Jurkat, Clone E6-1 (cell line): ENCODE measurements around the gene BCAS4. TPM values are rescaled to one million over a fixed set of nuclear protein-coding genes. Genes with fewer than 3 reads are reported as not detected.
A peak's percentile ranks its signal among the peaks of the same experiment; 100 is the strongest.
"Not testable (repeated sequence)": the region's sequence is repeated elsewhere in the genome, so short reads cannot be mapped to it uniquely, and the experiment has no call there.

Source experiments
- DNase-seq: peaks from one replicate; pipeline ENCODE4 v3.0.0-alpha.2; 2011; ENCODE audit warnings: low read depth, low spot score
- H3K4me3 ChIP-seq: 2 replicates; pipeline ENCODE4 v1.5.1; 2011; ENCODE audit warnings: mild to moderate bottlenecking, low read length, control low read depth, moderate library complexity
- polyA plus RNA-seq: library from polyadenylated mRNA; unstranded; fragments of >200 nt; gene quantifications from one replicate; pipeline ENCODE4 v1.2.1, GENCODE V29; 2012; ENCODE audit warnings: missing spikeins; ENCODE audit not compliant: insufficient read length, insufficient read depth

BCAS4 gene
- polyA plus RNA-seq: 19.5 TPM

- peak; percentile 55 for DNase-seq
- H3K4me3 ChIP-seq: peak within 1 kb of the TSS; percentile 60
Measured at GRCh38 chr20:50794846-50795634, at the start of gene BCAS4. BCAS4 (plus strand) TSS chr20:50795061; CDS start chr20:50795084, 23 bp downstream.

DNA sequence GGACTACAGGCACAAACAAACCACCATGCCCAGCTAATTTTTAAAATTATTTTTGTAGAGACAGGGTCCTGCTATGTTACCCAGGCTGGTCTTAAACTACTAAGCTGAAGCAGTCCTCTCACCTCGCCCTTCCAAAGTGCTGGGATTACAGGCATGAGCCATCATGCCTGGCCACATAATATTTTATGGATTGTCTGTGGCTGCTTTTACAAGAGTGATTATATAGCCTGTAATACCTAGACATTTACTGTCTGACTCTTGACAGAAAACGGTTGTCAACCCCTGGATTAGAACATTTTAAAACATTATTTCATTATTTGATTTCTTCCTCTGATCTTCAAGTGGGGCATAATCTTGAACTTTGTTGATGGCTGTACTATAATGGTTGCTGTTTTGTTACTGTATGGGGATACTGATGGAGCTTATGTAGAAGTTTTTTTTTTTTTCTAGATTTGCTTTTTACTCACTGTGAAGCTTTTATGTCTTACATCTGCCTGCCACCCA, 49.2 kb upstream of the BCAS4 start:
- no peak for DNase-seq
- H3K4me3 ChIP-seq: no peak overlapping the region

GRCh38 chr20:50746138-50746940, 48.5 kb upstream of the BCAS4 start:
- DNase-seq: no peak
- H3K4me3 ChIP-seq: no peak overlapping the region

DNA sequence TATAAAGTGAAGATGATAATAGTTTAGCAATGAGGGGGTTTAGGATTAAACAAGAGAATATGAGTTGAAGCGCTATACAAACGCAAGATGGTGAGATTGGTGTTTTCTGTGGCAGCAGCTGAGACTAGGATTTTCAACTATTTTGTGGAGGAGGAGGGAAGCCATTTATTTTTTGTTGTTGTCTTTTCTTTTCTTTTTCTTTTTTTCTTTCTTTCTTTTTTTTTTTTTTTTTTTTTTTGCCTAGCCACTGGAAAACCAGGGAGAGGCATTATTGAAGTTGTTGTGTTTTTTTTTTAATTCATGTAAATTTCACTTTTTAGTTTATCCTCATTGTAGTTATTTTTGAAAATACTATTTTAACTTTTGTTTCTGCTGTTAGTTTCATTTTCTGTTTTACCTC, 47.6 kb upstream of the BCAS4 start:
- no peak for DNase-seq
- H3K4me3 ChIP-seq: no peak overlapping the region

DNA sequence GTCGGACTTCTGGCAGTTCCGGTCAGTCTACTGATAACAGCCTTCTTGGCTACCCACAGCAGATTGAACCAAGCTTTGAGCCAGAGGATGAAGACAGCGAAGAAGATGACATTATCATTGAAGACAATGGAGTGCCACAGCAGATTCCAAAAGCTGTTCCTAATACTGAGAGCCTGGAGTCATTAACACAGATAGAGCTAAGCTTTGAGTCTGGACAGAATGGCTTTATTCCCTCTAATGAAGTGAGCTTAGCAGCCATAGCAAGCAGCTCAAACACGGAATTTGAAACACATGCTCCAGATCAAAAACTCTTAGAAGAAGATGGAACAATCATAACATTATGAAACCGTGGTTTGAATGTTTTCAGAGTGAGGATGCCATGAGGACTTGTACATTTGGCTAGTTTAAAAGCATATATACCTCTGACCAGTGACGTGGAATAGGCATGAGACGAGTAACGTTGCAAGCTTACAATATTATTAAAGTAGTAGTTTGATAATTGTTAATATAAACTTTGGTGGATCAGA, 44.7 kb upstream of the BCAS4 start:
- no peak overlapping the region for H3K4me3 ChIP-seq
- DNase-seq: no peak

DNA sequence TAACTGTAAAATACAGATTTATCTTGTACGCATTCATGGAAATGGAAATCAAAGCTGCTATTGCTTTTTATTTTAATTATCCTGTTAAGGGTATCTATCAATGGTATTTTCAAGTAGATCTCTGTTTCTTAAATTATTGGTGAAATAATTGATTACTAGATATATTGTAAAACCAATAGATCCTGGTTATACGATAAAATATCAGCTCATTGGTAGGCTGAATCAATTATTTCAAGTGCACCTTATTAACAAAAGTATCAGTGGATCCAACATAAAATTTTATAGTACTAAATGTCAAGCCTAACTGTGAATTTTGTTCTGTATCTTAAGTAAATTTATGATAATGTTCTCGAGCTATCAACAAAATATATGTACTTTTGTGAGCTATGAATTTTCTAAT, 41.7 kb upstream of the BCAS4 start:
- DNase-seq: no peak

GRCh38 chr20:50754420-50754819, 40.4 kb upstream of the BCAS4 start:
- no peak overlapping the region for H3K4me3 ChIP-seq
- no peak for DNase-seq

More for the DNA sequence above, 41.7 kb upstream of the BCAS4 start:
- no peak overlapping the region for H3K4me3 ChIP-seq

- no peak for DNase-seq
- no peak overlapping the region for H3K4me3 ChIP-seq
Measured at GRCh38 chr20:50756447-50756846, 38.4 kb upstream of the BCAS4 start.

GRCh38 chr20:50758469-50758868, 36.4 kb upstream of the BCAS4 start:
- no peak for DNase-seq
- H3K4me3 ChIP-seq: no peak overlapping the region

- no peak for DNase-seq
- no peak overlapping the region for H3K4me3 ChIP-seq
Measured at GRCh38 chr20:50758992-50759391, 35.9 kb upstream of the BCAS4 start.

DNA sequence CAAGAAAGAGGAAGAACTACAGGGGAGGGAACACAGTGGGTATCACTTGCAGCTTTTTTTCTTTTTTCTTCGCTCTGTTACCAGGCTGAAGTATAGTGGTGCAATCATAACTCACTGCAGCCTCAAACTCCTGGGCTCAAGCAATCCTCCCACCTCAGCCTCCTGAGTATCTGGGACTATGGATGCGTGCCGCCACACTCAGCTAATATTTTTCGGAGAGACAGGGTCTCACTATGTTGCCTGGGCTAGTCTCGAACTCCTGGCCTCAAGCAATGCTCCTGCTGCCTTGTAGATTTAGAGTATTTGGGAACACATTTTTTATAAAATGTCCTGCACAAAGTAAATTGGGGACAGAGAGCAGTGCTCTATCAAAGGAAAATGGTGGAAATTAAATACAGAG, 35.2 kb upstream of the BCAS4 start:
- no peak for DNase-seq
- H3K4me3 ChIP-seq: no peak overlapping the region

DNA sequence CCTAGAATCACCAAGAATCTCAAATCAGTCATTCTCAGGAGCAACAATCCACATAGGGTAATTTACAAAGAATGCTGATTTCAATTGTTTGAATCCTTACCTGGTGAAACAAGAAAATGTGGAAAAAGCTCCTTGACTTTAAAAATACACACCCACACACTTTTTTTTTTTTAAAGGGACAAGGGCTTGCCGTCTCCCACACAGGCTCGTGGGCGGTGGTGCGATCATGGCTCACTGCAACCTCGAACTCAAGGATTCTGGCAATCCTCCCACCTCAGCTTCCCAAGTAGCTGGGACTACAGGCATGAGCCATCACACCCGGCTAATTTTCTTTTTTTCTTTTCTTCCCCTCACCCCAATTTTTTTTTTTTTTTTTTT, 32.8 kb upstream of the BCAS4 start:
- no peak overlapping the region for H3K4me3 ChIP-seq
- DNase-seq: no peak

DNA sequence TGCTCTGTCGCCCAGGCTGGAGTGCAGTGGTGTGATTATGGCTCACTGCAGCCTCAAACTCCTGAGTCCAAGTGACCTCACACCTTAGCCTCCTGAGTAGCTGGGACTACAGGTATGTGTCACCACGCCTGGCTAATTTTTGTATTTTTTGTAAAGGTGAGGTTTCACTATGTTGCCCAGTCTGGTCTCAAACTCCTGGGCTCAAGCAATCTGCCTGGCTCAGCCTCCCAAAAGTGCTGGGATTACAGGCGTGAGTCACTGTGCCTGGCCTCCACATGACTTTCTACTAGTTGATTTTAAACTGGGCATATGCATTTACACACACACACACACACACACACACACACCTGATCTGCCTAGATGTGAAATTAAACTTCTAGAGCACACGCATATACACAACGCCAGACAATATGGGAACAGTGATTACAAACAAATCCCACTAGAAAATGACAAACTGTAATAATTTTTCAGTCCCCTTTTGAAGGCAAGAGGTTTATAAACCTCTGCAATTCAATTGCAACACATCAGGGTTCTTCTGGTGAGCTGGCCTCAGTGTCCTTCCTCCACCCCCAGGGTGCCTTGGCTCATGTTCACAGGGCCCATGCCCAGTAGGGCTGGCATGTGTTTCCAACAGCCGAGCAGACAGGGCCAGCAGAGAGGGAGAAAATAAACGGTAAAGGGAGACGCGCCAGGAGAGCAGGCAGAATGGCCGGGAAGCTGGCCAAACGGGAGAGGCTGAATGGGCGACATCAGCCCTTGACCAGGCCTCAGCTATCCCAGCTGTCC, 32.2 kb upstream of the BCAS4 start:
- no peak overlapping the region for H3K4me3 ChIP-seq
- no peak for DNase-seq

DNA sequence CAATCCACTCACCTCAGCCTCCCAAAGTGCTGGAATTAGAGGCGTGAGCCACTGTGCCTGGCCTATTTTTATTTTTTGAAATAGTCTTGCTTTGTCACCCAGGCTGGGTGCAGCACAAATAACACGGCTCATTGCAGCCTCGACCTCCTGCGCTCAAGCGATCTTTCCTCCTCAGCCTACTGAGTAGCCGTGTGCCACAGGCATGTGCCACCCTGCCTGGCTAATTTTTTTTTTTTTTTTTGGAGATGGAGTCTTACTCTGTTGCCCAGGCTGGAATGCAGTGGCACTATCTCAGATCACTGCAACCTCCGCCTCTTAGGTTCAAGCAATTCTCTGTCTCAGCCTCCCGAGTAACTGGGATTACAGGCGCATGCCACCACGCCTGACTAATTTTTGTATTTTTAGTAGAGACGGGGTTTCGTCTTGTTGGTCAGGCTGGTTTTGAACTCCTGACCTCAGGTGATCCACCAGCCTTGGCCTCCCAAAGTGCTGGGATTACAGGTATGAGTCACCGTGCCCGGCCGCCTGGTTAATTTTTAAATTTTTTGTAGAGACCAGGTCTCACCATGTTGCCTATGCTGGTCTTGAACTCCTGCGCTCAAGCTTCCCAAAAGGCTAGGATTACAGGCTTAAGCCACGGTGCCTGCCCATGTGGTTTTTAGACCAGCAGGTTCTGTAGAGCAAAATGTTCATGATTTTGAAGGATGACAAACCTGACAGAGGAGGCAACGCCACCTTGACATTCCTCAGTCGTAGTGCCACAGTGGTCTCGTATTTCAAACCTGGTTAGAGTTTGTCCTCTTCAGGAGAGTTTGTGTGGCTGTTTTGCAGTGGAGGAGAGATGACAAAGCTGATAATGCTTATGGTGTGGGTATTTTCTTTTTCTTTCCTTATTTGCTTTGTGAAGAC, 31.1 kb upstream of the BCAS4 start:
- not testable (repeated sequence) for H3K4me3 ChIP-seq, DNase-seq

DNA sequence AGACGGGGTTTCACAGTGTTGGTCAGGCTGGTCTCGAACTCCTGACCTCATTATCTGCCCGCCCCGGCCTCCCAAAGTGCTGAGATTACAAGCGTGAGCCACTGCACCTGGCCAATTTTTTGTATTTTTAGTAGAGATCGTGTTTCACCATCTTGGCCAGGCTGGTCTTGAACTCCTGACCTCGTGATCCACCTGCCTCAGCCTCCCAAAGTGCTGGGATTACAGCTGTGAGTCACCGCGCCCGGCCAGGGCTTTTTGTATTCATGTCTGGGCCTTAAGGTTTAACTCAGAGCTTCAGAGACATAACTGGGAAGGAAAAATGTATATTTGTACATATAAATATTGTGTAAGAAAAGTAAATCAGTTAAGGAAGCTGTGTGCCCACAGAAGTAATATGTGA, 29.6 kb upstream of the BCAS4 start:
- not testable (repeated sequence) for H3K4me3 ChIP-seq, DNase-seq

DNA sequence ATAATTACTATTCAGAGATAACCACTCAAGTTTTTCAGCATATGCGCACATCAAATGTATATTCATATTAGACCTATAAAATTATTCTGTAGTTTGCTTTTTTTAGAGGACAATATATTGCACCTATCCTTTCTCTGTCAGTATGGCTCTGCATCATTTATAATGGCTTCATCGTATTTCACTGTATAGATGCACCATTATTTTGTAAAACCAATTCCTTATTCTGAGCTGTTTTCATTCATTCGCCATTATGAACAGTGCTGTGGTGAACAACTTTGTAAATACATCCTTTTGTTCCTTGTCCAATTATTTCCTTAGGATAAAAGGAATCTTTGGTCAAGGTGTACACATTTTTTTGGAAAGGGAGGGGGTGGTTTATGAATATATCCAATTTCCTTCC, 29.2 kb upstream of the BCAS4 start:
- no peak overlapping the region for H3K4me3 ChIP-seq
- no peak for DNase-seq

DNA sequence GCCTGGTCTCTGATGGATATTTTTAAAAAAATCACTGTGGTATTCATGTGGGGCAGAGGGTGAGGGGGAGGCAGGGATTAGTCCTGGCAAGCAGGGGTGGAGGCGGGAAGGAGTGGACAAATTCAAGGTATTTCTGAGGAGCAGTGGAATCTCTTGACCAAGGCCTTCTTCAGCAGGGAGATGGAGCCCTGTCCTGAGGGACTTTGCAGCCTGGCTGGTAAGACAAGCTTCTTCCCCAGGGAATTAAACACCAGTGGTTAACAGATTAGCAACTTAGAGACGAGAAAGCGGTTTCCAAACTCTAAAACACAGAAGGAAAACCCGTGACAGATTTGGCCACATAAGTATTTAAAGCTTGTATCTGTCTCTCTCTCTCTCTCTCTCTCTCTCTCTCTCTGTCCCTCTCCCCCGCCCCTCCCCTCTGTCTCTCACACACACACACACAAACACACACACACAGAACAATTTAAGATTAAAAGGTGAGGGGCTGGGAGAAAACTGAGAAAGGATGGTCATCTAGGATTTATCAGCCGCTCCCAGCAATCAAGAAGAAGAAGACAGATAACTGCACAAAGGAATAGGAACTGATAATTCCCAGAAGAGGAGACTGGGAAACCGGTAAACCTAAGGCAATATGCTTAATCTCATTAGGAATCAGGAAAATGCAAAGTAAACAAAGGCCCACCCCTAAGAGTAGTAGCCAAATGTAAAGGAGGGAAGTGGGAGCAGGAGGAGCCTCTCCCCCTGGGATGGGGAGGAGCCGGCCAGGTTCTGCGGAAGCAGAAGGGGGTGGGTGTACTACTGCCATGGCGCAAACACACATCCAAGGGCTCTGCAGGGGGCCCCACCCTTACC, 27.7 kb upstream of the BCAS4 start:
- DNase-seq, H3K4me3 ChIP-seq: not testable (repeated sequence)
